GM19023 (cell line): ENCODE data around the gene ZFP82.

Experiments used
- ATAC-seq: cut with Tn5 transposase; IDR thresholded peaks from one replicate; pipeline ENCODE4 v1.9.1; 2021; ENCODE audit warnings: mild to moderate bottlenecking, moderate library complexity; ENCODE audit not compliant: unreplicated experiment

Gene ZFP82

GRCh38 chr19:36373638-36374156 is 44.7 kb downstream of the ZFP82 start:
- no peak for ATAC-seq

GRCh38 chr19:36371886-36372285 is 46.6 kb downstream of the ZFP82 start:
- no peak for ATAC-seq

- ATAC-seq: no peak
Measured at GRCh38 chr19:36363845-36364244, 54.6 kb downstream of the ZFP82 start.
